ENCODE results near the gene PTGR2.
"Not testable (repeated sequence)": the region's sequence is repeated elsewhere in the genome, so short reads cannot be mapped to it uniquely, and the experiment has no call there.

PTGR2 gene

GRCh38 chr14:73887694-73888459 is 36.2 kb downstream of the PTGR2 start:
- peak in 2 of 6 experiments; percentile 18 to 44 for DNase-seq

- peak in 1 of 6 experiments; percentile 13 for DNase-seq
Measured at GRCh38 chr14:73888460-73888725, 36.8 kb downstream of the PTGR2 start.

GRCh38 chr14:73888971-73889370 is 37.3 kb downstream of the PTGR2 start:
- DNase-seq: no peak

DNA sequence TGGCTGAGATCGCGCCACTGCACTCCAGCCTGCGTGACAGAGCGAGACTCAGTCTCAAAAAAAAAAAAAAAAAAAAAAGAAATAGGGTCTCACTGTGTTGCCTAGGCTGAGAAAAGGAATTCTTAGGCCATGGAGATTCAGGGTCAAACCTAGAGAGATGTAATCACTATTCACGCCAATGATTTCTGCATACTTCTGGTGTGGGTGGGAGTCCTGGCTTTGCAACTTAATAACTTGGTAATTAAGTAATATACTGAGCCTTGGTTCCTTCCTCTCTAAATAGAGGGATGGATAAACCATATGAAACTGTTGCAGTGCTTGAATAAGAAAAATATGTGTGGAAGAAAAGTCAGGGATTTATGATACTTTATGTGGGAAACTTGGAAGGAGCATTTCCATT is 37.7 kb downstream of the PTGR2 start:
- no peak for DNase-seq

GRCh38 chr14:73894180-73894687 is 42.6 kb downstream of the PTGR2 start:
- not testable (repeated sequence) for DNase-seq

DNA sequence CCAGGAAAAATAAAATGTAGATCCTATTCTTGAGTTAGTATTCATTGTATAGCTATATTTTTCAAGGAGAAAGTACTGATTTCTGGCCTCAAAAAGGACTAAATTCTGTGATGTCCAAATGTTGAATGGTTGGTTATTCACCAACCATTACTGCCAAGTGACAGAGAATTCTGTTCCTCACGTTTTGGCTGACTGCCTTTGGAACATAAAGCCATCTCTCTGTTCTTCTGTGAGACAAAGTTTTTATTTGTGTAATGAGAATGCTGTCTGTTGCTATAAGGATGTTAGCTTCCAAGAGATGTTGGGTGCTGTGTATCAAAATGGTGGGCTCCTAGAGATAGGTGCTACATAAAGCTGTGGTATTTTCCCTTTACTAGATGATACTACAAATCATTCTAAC is 44.3 kb downstream of the PTGR2 start:
- DNase-seq: no peak

- no peak for DNase-seq
Measured at GRCh38 chr14:73896521-73896920, 44.9 kb downstream of the PTGR2 start.

GRCh38 chr14:73903028-73903427 is 51.4 kb downstream of the PTGR2 start:
- no peak for DNase-seq

DNA sequence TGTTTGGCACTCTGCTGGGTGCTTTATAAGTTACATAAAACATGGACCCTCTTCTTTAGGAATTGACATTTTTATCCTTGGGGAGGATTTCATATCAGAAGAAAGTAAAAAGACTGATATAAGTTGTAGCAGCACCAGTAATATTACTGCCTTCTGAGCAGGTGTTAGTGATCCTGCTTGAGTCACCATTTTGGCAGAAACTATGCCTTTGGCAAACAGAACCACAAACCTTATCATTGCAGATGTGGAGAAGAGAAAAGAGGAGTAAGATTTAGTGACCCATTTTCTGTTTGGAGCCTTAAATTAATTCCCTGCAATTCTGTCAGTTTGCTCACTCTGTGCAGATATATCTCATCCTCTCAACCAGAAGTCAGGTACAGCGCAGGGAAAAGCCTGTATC is 58.0 kb downstream of the PTGR2 start:
- no peak for DNase-seq

- DNase-seq: no peak
Measured at GRCh38 chr14:73913256-73913655, 61.6 kb downstream of the PTGR2 start.

- DNase-seq: no peak
Measured at GRCh38 chr14:73916324-73916723, 64.7 kb downstream of the PTGR2 start.

GRCh38 chr14:73919457-73919856 is 67.8 kb downstream of the PTGR2 start:
- not testable (repeated sequence) for DNase-seq

- DNase-seq: no peak
Measured at GRCh38 chr14:73924337-73924736, 72.7 kb downstream of the PTGR2 start.

Measured in stimulated activated naive CD4-positive, alpha-beta T cell (primary cell).